ENCODE results near the gene MYT1. TPM values are rescaled to one million over a fixed set of nuclear protein-coding genes. Genes with fewer than 3 reads are reported as not detected.

MYT1 gene
- total RNA-seq, 1 experiment from 2014 or later: not detected

DNA sequence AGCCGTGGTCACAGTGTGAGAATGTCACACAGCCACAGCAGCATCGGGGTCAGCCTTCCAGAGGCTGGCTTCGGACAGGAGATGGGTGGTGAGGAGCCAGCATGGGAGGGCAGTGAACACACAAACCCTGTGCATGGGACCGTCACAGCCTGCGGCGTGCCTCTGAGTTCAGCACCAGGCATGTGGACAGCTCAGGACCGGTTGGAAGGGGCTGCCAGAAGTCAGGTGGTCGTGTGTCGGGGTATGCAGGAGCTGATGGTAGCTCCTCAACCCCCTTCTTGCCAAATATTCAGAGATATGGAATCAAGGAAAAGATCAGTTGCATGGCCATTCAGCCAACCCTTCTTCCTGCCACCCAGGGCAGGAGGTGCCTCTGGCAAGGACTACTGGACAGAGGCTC, 28.2 kb downstream of the MYT1 start:
- POLR2A ChIA-PET: interaction anchor here (2.9 kb wide), 1 partner anchor 63 kb away, joined by 11 read pairs; the partner anchor contains the start of gene PCMTD2
- Mint-ChIP-seq H3K27ac (ENCODE audit: low read depth, unreplicated experiment) (no peak overlapping the region), H3K4me1 (ENCODE audit: insufficient read depth, unreplicated experiment) (no peaks in the 10 kb centered on the region), H3K9me3 (ENCODE audit: unreplicated experiment) (no peaks in the 10 kb centered on the region), H3K27me3 (ENCODE audit: insufficient read depth, unreplicated experiment) (peaks cover 80% of the 10 kb centered on the region), H3K36me3 (ENCODE audit: insufficient read depth, unreplicated experiment) (no peaks in the 10 kb centered on the region), H3K4me3 (ENCODE audit: unreplicated experiment) (no peak overlapping the region)
- no peak for DNase-seq (ENCODE audit: unreplicated experiment)
- CTCF ChIA-PET: no interaction called here
- TF ChIP-seq, protein P1, sequence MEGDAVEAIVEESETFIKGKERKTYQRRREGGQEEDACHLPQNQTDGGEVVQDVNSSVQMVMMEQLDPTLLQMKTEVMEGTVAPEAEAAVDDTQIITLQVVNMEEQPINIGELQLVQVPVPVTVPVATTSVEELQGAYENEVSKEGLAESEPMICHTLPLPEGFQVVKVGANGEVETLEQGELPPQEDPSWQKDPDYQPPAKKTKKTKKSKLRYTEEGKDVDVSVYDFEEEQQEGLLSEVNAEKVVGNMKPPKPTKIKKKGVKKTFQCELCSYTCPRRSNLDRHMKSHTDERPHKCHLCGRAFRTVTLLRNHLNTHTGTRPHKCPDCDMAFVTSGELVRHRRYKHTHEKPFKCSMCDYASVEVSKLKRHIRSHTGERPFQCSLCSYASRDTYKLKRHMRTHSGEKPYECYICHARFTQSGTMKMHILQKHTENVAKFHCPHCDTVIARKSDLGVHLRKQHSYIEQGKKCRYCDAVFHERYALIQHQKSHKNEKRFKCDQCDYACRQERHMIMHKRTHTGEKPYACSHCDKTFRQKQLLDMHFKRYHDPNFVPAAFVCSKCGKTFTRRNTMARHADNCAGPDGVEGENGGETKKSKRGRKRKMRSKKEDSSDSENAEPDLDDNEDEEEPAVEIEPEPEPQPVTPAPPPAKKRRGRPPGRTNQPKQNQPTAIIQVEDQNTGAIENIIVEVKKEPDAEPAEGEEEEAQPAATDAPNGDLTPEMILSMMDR (IDR thresholded peaks at IDR 0.05; ENCODE audit: unreplicated experiment): no peak
- BruUV-seq (replicated peaks): no TSS peak
- intact Hi-C loops (cut with micrococcal nuclease): no loop called here

DNA sequence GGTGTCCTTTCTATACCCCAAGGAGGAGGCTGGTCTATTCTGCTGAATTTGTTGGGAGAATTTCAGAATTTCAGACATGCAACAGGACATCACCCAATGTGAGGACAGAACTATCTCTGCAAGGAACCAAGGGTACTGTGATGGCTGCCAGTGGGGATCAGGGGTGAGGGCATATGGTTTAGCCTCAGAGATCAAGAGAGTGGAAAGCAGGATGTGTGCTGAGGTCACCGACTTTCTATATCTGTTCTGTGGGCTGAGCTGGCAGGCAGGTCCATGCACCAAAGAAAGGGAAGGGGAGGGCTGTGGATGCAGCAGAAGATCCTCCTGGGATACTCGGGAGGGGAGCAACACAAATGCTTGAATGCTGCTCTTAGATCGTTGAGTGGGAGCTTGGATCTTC, 28.8 kb downstream of the MYT1 start:
- H3K9me3 Mint-ChIP-seq (ENCODE audit: unreplicated experiment): no peaks in the 10 kb centered on the region
- ChIA-PET POLR2A (interaction anchor here (0.7 to 2.9 kb wide), 2 partner anchors 29 to 63 kb away, joined by 3 to 11 read pairs; partner anchors contain the start of gene PCMTD2), CTCF (no interaction called here)
- DNase-seq (ENCODE audit: unreplicated experiment): no peak
- no peaks in the 10 kb centered on the region for H3K36me3 Mint-ChIP-seq (ENCODE audit: insufficient read depth, unreplicated experiment)
- no peak overlapping the region for H3K27ac Mint-ChIP-seq (ENCODE audit: low read depth, unreplicated experiment)
- intact Hi-C loops (cut with micrococcal nuclease): no loop called here
- H3K27me3 Mint-ChIP-seq (ENCODE audit: insufficient read depth, unreplicated experiment): peaks cover 86% of the 10 kb centered on the region
- no peaks in the 10 kb centered on the region for H3K4me1 Mint-ChIP-seq (ENCODE audit: insufficient read depth, unreplicated experiment)
- no TSS peak for BruUV-seq (replicated peaks)
- TF ChIP-seq, protein P1 (IDR thresholded peaks at IDR 0.05; ENCODE audit: unreplicated experiment): no peak
- no peak overlapping the region for H3K4me3 Mint-ChIP-seq (ENCODE audit: unreplicated experiment)

DNA sequence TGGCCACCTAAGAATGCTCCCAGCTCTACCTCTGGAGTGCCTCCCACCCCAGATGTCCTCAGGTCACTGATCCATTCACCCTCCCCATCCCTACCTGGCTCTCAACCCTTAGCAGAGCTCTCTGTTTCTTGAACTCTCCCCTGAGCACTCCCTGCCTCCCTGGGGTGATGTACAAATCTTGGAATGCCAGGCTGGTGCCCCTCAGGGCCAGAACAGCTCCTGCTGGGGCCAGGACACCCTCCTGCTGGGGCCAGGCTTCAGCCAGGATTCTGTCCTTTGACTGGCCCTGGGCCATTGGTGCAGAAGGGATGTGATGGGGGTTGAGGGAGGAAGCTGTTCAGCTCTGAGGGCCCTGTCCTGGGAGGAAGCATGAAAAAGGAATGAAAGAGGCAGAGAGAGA, 30.0 kb downstream of the MYT1 start:
- CTCF ChIA-PET: interaction anchor here (0.6 kb wide), 1 partner anchor 141 kb away, joined by 3 read pairs; no protein-coding TSS in a partner anchor
- BruUV-seq (replicated peaks): no TSS peak
- TF ChIP-seq, protein P1 (IDR thresholded peaks at IDR 0.05; ENCODE audit: unreplicated experiment): no peak
- H3K4me1 Mint-ChIP-seq (ENCODE audit: insufficient read depth, unreplicated experiment): no peaks in the 10 kb centered on the region
- H3K27me3 Mint-ChIP-seq (ENCODE audit: insufficient read depth, unreplicated experiment): peaks cover 84% of the 10 kb centered on the region
- POLR2A ChIA-PET: interaction anchor here (2.9 kb wide), 1 partner anchor 61 kb away, joined by 11 read pairs; the partner anchor contains the start of gene PCMTD2
- intact Hi-C loops (cut with micrococcal nuclease): no loop called here
- H3K27ac Mint-ChIP-seq (ENCODE audit: low read depth, unreplicated experiment): no peak overlapping the region
- H3K9me3 Mint-ChIP-seq (ENCODE audit: unreplicated experiment): no peaks in the 10 kb centered on the region
- no peak overlapping the region for H3K4me3 Mint-ChIP-seq (ENCODE audit: unreplicated experiment)
- H3K36me3 Mint-ChIP-seq (ENCODE audit: insufficient read depth, unreplicated experiment): no peaks in the 10 kb centered on the region
- DNase-seq (ENCODE audit: unreplicated experiment): no peak

DNA sequence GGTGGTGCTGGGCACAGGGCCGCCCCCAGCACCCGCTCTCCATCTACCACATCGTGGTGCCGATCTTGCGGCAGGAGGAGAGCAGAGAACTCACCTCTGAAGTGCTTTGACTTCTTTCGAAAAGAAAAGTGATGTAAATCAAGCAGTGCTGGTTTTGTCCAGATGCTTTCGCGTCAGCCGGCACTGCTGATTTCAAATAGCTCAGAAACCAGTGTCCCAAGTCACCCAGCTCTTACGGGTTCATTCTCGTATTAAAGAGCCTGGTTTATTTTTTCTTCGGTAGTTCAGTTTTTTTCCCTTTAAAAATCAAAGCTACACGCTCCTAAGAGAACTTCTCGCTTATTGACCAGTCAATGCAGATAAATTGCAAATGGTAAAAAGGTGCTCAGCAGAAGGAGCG, 32.1 kb downstream of the MYT1 start:
- H3K36me3 Mint-ChIP-seq (ENCODE audit: insufficient read depth, unreplicated experiment): no peaks in the 10 kb centered on the region
- no TSS peak for BruUV-seq (replicated peaks)
- TF ChIP-seq, protein P1 (IDR thresholded peaks at IDR 0.05; ENCODE audit: unreplicated experiment): no peak
- peaks cover 84% of the 10 kb centered on the region for H3K27me3 Mint-ChIP-seq (ENCODE audit: insufficient read depth, unreplicated experiment)
- intact Hi-C loops (cut with micrococcal nuclease): no loop called here
- POLR2A ChIA-PET: interaction anchor here (1.0 kb wide), 2 partner anchors 13 to 40 kb away, joined by 3 read pairs; no protein-coding TSS in a partner anchor
- no peaks in the 10 kb centered on the region for H3K4me1 Mint-ChIP-seq (ENCODE audit: insufficient read depth, unreplicated experiment)
- DNase-seq (ENCODE audit: unreplicated experiment): no peak
- CTCF ChIA-PET: no interaction called here
- no peaks in the 10 kb centered on the region for H3K9me3 Mint-ChIP-seq (ENCODE audit: unreplicated experiment)
- no peak overlapping the region for H3K27ac Mint-ChIP-seq (ENCODE audit: low read depth, unreplicated experiment)
- no peak overlapping the region for H3K4me3 Mint-ChIP-seq (ENCODE audit: unreplicated experiment)

All from MCF 10A (cell line).